Aortic smooth muscle cell (primary cell): ENCODE data around the gene KIR2DL3. TPM values are rescaled to one million over a fixed set of nuclear protein-coding genes. Genes with fewer than 3 reads are reported as not detected.

Experiments
- total RNA-seq: library from RNA; depleted of rRNA; stranded (reverse); fragments of >200 nt; gene quantifications from 2 replicates; pipeline ENCODE4 v1.2.3, GENCODE V29; 2014

The KIR2DL3 gene
- total RNA-seq, result not detected in 2 replicates

GRCh38 chr19:54738306-54738705, at the start of gene KIR2DL3:
Gene KIR2DL3 (plus strand): TSS chr19:54738513. CDS start chr19:54738546, 33 bp downstream.

GRCh38 chr19:54724142-54724541, 14.2 kb upstream of the KIR2DL3 start, which contains the start of gene KIR3DL3:
Gene KIR3DL3 (plus strand): TSS chr19:54724442. CDS start chr19:54724497, 55 bp downstream.

GRCh38 chr19:54769646-54770045, 31.3 kb downstream of the KIR2DL3 start, which contains the start of gene KIR2DL1:
Gene KIR2DL1 (plus strand): TSS chr19:54769793. CDS start chr19:54769851, 58 bp downstream.

Other genes with a start within 250 kb of the KIR2DL3 start
- gene LAIR2, start 235.7 kb upstream of the KIR2DL3 start, total RNA-seq, result not detected in 2 replicates
- gene LILRA2, start 164.7 kb upstream of the KIR2DL3 start, total RNA-seq, result not detected in 2 replicates
- not detected in 2 replicates for gene LILRA1, start 144.9 kb upstream of the KIR2DL3 start, total RNA-seq
- gene LILRB1, start 108.0 kb upstream of the KIR2DL3 start, total RNA-seq, result not detected in 2 replicates
- not detected in 2 replicates for gene LILRB4, start 75.5 kb upstream of the KIR2DL3 start, total RNA-seq
- gene KIR3DL3, start 14.1 kb upstream of the KIR2DL3 start, total RNA-seq, result not detected in 2 replicates
- gene KIR2DL1, start 31.3 kb downstream of the KIR2DL3 start, total RNA-seq, result not detected in 2 replicates
- not detected in 2 replicates for gene KIR2DL4, start 65.1 kb downstream of the KIR2DL3 start, total RNA-seq
- gene KIR3DL1, start 78.0 kb downstream of the KIR2DL3 start, total RNA-seq, result not detected in 2 replicates
- not detected in 2 replicates for gene KIR2DS4, start 94.2 kb downstream of the KIR2DL3 start, total RNA-seq
- not detected in 2 replicates for gene KIR3DL2, start 111.9 kb downstream of the KIR2DL3 start, total RNA-seq
- not detected in 2 replicates for gene FCAR, start 135.7 kb downstream of the KIR2DL3 start, total RNA-seq
- not detected in 2 replicates for gene NCR1, start 167.6 kb downstream of the KIR2DL3 start, total RNA-seq
- gene NLRP7, start 209.0 kb downstream of the KIR2DL3 start, total RNA-seq, result not detected in 2 replicates
- 0.13 TPM in 1 of 2 replicates, not detected in the other for gene NLRP2, start 227.9 kb downstream of the KIR2DL3 start, total RNA-seq